B cell (primary cell): ENCODE data around the gene KCNK4.

Source experiments
- EZH2 ChIP-seq: IDR thresholded peaks from 2 replicates; pipeline ENCODE4 v1.6.1; 2012; ENCODE audit warnings: borderline replicate concordance, low read depth, mild to moderate bottlenecking, moderate library complexity, low read length; ENCODE audit not compliant: insufficient read depth, poor library complexity, severe bottlenecking
- TF ChIP-seq, protein P1 (sequence below): fragments of 200-600 bp; IDR thresholded peaks from one replicate; pipeline ENCODE4 v1.8.0; 2022; ENCODE audit warnings: antibody characterized with exemption, mild to moderate bottlenecking

GRCh38 chr11:64245797-64246620, 45.1 kb upstream of the KCNK4 start:
- TF ChIP-seq, protein P1, sequence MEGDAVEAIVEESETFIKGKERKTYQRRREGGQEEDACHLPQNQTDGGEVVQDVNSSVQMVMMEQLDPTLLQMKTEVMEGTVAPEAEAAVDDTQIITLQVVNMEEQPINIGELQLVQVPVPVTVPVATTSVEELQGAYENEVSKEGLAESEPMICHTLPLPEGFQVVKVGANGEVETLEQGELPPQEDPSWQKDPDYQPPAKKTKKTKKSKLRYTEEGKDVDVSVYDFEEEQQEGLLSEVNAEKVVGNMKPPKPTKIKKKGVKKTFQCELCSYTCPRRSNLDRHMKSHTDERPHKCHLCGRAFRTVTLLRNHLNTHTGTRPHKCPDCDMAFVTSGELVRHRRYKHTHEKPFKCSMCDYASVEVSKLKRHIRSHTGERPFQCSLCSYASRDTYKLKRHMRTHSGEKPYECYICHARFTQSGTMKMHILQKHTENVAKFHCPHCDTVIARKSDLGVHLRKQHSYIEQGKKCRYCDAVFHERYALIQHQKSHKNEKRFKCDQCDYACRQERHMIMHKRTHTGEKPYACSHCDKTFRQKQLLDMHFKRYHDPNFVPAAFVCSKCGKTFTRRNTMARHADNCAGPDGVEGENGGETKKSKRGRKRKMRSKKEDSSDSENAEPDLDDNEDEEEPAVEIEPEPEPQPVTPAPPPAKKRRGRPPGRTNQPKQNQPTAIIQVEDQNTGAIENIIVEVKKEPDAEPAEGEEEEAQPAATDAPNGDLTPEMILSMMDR, result no peak
- TF ChIP-seq EZH2, result no peak
